Uterus (tissue), 2 donors: ENCODE results near the gene ERFL.

Experiments
- POLR2A ChIP-seq, 2 donors: fragments of 450-650 bp; IDR thresholded peaks; one replicate each; pipeline ENCODE4 v1.6.1; 2016; ENCODE audit warnings: antibody characterized with exemption in 2 of 2, mild to moderate bottlenecking in 1 of 2, moderate library complexity in 1 of 2
- TF ChIP-seq, protein P1 (sequence below), 4 experiments: fragments of 200-600 bp in 2 of 4; fragments of 450-650 bp in 2 of 4; sonication (generic) in 2 of 4; IDR thresholded peaks; one replicate each; pipeline ENCODE4 v1.5.1; 2016 to 2019; ENCODE audit warnings: antibody characterized with exemption in 4 of 4, mild to moderate bottlenecking in 2 of 4, moderate library complexity in 1 of 4

DNA sequence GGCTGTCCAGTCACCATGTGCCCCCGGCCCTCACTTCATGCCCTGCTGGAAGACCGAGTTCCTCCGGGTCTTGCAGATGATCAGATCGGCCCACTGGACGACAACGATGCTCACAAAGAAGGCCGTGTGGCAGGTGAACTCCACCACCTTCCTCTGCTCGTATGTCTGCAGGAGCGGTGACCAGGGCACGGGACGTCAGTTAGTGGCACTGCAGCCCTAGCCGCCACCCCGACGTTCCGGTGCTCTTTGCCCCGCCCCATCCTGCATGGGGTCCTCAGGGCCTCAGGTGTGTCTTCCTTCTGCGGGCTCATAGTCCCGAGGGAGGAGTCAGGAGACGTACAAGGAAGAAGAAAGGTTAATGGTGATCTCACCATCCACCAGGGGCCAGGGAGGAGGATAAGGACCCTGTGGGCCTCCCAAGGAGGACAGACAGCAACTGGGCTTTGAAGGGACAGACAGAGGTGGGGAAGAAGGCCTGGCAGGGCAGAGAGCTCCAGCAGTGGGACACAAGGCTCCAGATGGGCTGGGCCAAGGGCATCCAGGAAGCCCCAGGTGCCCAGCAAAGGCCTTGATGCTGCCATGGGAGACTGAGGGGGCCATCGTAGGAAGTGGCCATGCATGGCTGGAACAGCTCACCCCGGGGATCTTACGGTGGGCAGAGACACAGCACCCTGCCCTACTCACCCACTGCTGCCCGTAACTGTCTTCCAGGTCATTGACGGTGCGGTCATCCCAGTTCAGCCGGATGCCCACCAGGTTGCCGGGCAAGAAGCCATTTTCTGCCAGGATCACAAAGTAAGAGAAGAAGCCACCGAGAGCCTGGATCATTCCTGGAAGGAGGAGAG is 40.7 kb upstream of the ERFL start:
- TF ChIP-seq, protein P1, sequence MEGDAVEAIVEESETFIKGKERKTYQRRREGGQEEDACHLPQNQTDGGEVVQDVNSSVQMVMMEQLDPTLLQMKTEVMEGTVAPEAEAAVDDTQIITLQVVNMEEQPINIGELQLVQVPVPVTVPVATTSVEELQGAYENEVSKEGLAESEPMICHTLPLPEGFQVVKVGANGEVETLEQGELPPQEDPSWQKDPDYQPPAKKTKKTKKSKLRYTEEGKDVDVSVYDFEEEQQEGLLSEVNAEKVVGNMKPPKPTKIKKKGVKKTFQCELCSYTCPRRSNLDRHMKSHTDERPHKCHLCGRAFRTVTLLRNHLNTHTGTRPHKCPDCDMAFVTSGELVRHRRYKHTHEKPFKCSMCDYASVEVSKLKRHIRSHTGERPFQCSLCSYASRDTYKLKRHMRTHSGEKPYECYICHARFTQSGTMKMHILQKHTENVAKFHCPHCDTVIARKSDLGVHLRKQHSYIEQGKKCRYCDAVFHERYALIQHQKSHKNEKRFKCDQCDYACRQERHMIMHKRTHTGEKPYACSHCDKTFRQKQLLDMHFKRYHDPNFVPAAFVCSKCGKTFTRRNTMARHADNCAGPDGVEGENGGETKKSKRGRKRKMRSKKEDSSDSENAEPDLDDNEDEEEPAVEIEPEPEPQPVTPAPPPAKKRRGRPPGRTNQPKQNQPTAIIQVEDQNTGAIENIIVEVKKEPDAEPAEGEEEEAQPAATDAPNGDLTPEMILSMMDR (IDR thresholded peaks at IDR 0.05): no peak
- TF ChIP-seq POLR2A (IDR thresholded peaks at IDR 0.05): no peak
